Measurements from ENCODE around the gene OXNAD1. TPM values are rescaled to one million over a fixed set of nuclear protein-coding genes. Genes with fewer than 3 reads are reported as not detected.

The OXNAD1 gene
- total RNA-seq, 1 experiment from 2014 or later: 27.6 TPM

- peak overlapping the region; percentile 35 for H3K27ac Mint-ChIP-seq (ENCODE audit: low read depth, unreplicated experiment)
- no peaks in the 10 kb centered on the region for H3K36me3 Mint-ChIP-seq (ENCODE audit: insufficient read depth, unreplicated experiment)
- ChIA-PET POLR2A (interaction anchor here (0.7 to 4.4 kb wide), 6 partner anchors 9 to 642 kb away, joined by 3 to 47 read pairs (median 4); partner anchors contain the start of genes ANKRD28, DPH3 and OXNAD1), CTCF (interaction anchor here (0.6 to 3.0 kb wide), 9 partner anchors 8 to 299 kb away, joined by 3 to 27 read pairs (median 4); no protein-coding TSS in a partner anchor)
- no TSS peak for BruUV-seq (replicated peaks)
- peaks cover 30% of the 10 kb centered on the region for H3K4me1 Mint-ChIP-seq (ENCODE audit: insufficient read depth, unreplicated experiment)
- no peak overlapping the region for H3K4me3 Mint-ChIP-seq (ENCODE audit: unreplicated experiment)
- no peak for TF ChIP-seq CTCF (IDR thresholded peaks at IDR 0.05; ENCODE audit: unreplicated experiment)
- DNase-seq (ENCODE audit: unreplicated experiment): no peak
- no peaks in the 10 kb centered on the region for H3K9me3 Mint-ChIP-seq (ENCODE audit: unreplicated experiment)
- intact Hi-C loops (cut with micrococcal nuclease): no loop called here
- no peaks in the 10 kb centered on the region for H3K27me3 Mint-ChIP-seq (ENCODE audit: insufficient read depth, unreplicated experiment)
Measured at GRCh38 chr3:16252243-16252978, 12.6 kb upstream of the OXNAD1 start.

GRCh38 chr3:16252988-16253387 is 12.0 kb upstream of the OXNAD1 start:
- no peak for TF ChIP-seq CTCF (IDR thresholded peaks at IDR 0.05; ENCODE audit: unreplicated experiment)
- intact Hi-C loops (cut with micrococcal nuclease): no loop called here
- Mint-ChIP-seq H3K27ac (ENCODE audit: low read depth, unreplicated experiment) (no peak overlapping the region), H3K4me3 (ENCODE audit: unreplicated experiment) (no peak overlapping the region), H3K27me3 (ENCODE audit: insufficient read depth, unreplicated experiment) (no peaks in the 10 kb centered on the region), H3K36me3 (ENCODE audit: insufficient read depth, unreplicated experiment) (no peaks in the 10 kb centered on the region), H3K4me1 (ENCODE audit: insufficient read depth, unreplicated experiment) (peaks cover 26% of the 10 kb centered on the region), H3K9me3 (ENCODE audit: unreplicated experiment) (no peaks in the 10 kb centered on the region)
- no TSS peak for BruUV-seq (replicated peaks)
- ChIA-PET CTCF (interaction anchor here (0.6 to 3.0 kb wide), 6 partner anchors 9 to 476 kb away, joined by 3 to 27 read pairs (median 4); no protein-coding TSS in a partner anchor), POLR2A (interaction anchor here (0.5 to 4.4 kb wide), 8 partner anchors 9 to 642 kb away, joined by 3 to 47 read pairs (median 4); partner anchors contain the start of genes DPH3 and OXNAD1)
- DNase-seq (ENCODE audit: unreplicated experiment): no peak

GRCh38 chr3:16253601-16254000 is 11.4 kb upstream of the OXNAD1 start:
- ChIA-PET POLR2A (interaction anchor here (0.5 to 4.4 kb wide), 8 partner anchors 11 to 457 kb away, joined by 3 to 47 read pairs (median 4); partner anchors contain the start of genes DPH3 and OXNAD1), CTCF (interaction anchor here (0.5 to 1.8 kb wide), 6 partner anchors 9 to 477 kb away, joined by 3 to 6 read pairs (median 4); no protein-coding TSS in a partner anchor)
- intact Hi-C loops (cut with micrococcal nuclease): no loop called here
- H3K4me1 Mint-ChIP-seq (ENCODE audit: insufficient read depth, unreplicated experiment): peaks cover 22% of the 10 kb centered on the region
- no peaks in the 10 kb centered on the region for H3K27me3 Mint-ChIP-seq (ENCODE audit: insufficient read depth, unreplicated experiment)
- H3K27ac Mint-ChIP-seq (ENCODE audit: low read depth, unreplicated experiment): no peak overlapping the region
- peak; percentile 78 for DNase-seq (ENCODE audit: unreplicated experiment)
- BruUV-seq (replicated peaks): no TSS peak
- H3K36me3 Mint-ChIP-seq (ENCODE audit: insufficient read depth, unreplicated experiment): no peaks in the 10 kb centered on the region
- no peaks in the 10 kb centered on the region for H3K9me3 Mint-ChIP-seq (ENCODE audit: unreplicated experiment)
- H3K4me3 Mint-ChIP-seq (ENCODE audit: unreplicated experiment): no peak overlapping the region
- no peak for TF ChIP-seq CTCF (IDR thresholded peaks at IDR 0.05; ENCODE audit: unreplicated experiment)

GRCh38 chr3:16254916-16255315 is 10.1 kb upstream of the OXNAD1 start:
- peaks cover 22% of the 10 kb centered on the region for H3K4me1 Mint-ChIP-seq (ENCODE audit: insufficient read depth, unreplicated experiment)
- no peak for TF ChIP-seq CTCF (IDR thresholded peaks at IDR 0.05; ENCODE audit: unreplicated experiment)
- no peak overlapping the region for H3K27ac Mint-ChIP-seq (ENCODE audit: low read depth, unreplicated experiment)
- intact Hi-C loops (cut with micrococcal nuclease): no loop called here
- DNase-seq (ENCODE audit: unreplicated experiment): no peak
- no peak overlapping the region for H3K4me3 Mint-ChIP-seq (ENCODE audit: unreplicated experiment)
- ChIA-PET POLR2A (interaction anchor here (4.4 kb wide), 1 partner anchor 10 kb away, joined by 47 read pairs; the partner anchor contains the start of genes DPH3 and OXNAD1), CTCF (interaction anchor here (0.7 to 1.8 kb wide), 4 partner anchors 9 to 443 kb away, joined by 3 to 6 read pairs (median 4); no protein-coding TSS in a partner anchor)
- H3K9me3 Mint-ChIP-seq (ENCODE audit: unreplicated experiment): no peaks in the 10 kb centered on the region
- no TSS peak for BruUV-seq (replicated peaks)
- H3K36me3 Mint-ChIP-seq (ENCODE audit: insufficient read depth, unreplicated experiment): peaks cover 8% of the 10 kb centered on the region
- no peaks in the 10 kb centered on the region for H3K27me3 Mint-ChIP-seq (ENCODE audit: insufficient read depth, unreplicated experiment)

All from MCF 10A (cell line).